GM19193 (cell line): ENCODE data around the gene HMGA1.

Experiments
- POLR2A ChIP-seq: IDR thresholded peaks from 4 replicates; pipeline ENCODE4 v1.6.1; 2011; ENCODE audit not compliant: insufficient read depth, insufficient read length; ENCODE audit errors: extremely low read depth

HMGA1 gene

GRCh38 chr6:34242252-34243130 lies 5.8 kb downstream of the HMGA1 start:
- TF ChIP-seq POLR2A: no peak

GRCh38 chr6:34243131-34243771 lies 6.6 kb downstream of the HMGA1 start:
- no peak for TF ChIP-seq POLR2A

GRCh38 chr6:34243901-34244884 lies 7.5 kb downstream of the HMGA1 start:
- no peak for TF ChIP-seq POLR2A

GRCh38 chr6:34245032-34245760 lies 8.5 kb downstream of the HMGA1 start:
- TF ChIP-seq POLR2A: peak; percentile 15

GRCh38 chr6:34246249-34246562 lies 9.5 kb downstream of the HMGA1 start:
- TF ChIP-seq POLR2A: no peak

- peak; percentile 72 for TF ChIP-seq POLR2A
Observed at GRCh38 chr6:34246563-34247391, 10.1 kb downstream of the HMGA1 start.

GRCh38 chr6:34247481-34248197 lies 11.0 kb downstream of the HMGA1 start:
- no peak for TF ChIP-seq POLR2A

GRCh38 chr6:34248198-34248726 lies 11.6 kb downstream of the HMGA1 start:
- TF ChIP-seq POLR2A: no peak

- peak; percentile 73 for TF ChIP-seq POLR2A
Observed at GRCh38 chr6:34248727-34249468, 12.2 kb downstream of the HMGA1 start, which contains the start of gene SMIM29. TSS of gene SMIM29 (minus strand) at chr6:34249006. CDS start at chr6:34247791, 1,215 bp downstream.

- no peak for TF ChIP-seq POLR2A
Observed at GRCh38 chr6:34249469-34250261, 13.0 kb downstream of the HMGA1 start.

GRCh38 chr6:34259529-34260069 lies 22.9 kb downstream of the HMGA1 start:
- TF ChIP-seq POLR2A: no peak

GRCh38 chr6:34260576-34261267 lies 24.0 kb downstream of the HMGA1 start:
- TF ChIP-seq POLR2A: no peak
